Mucosa of stomach (tissue), 1 donor: Measurements from ENCODE around the gene SCGB2B2.
A peak's percentile ranks its signal among the peaks of the same experiment; 100 is the strongest.

Experiments used
- H3K27me3 ChIP-seq: one replicate; pipeline ENCODE4 v1.7.0; 2013; ENCODE audit warnings: mild to moderate bottlenecking, low read length; ENCODE audit not compliant: control insufficient read depth, insufficient read depth
- H3K36me3 ChIP-seq: one replicate; pipeline ENCODE4 v1.7.0; 2013; ENCODE audit warnings: low read length; ENCODE audit not compliant: control insufficient read depth, insufficient read depth
- H3K4me1 ChIP-seq: one replicate; pipeline ENCODE4 v1.7.0; 2013; ENCODE audit warnings: mild to moderate bottlenecking, low read length; ENCODE audit not compliant: control insufficient read depth, insufficient read depth
- H3K4me3 ChIP-seq: one replicate; pipeline ENCODE4 v1.7.0; 2013; ENCODE audit warnings: low read length
- H3K9ac ChIP-seq: one replicate; pipeline ENCODE4 v1.7.0; 2013; ENCODE audit warnings: mild to moderate bottlenecking, low read length, moderate library complexity
- H3K9me3 ChIP-seq: one replicate; pipeline ENCODE4 v1.7.0; 2013; ENCODE audit warnings: mild to moderate bottlenecking, low read length, moderate library complexity; ENCODE audit not compliant: control insufficient read depth
- donor health status: Pancreatic carcinoma.

Gene SCGB2B2

GRCh38 chr19:34676697-34677385, at the start of gene SCGB2B2:
TSS of gene SCGB2B2 (minus strand) at chr19:34677159. CDS start at chr19:34594563, 82,596 bp downstream.
- peaks cover 12% of the 10 kb centered on the region for H3K4me1 ChIP-seq
- H3K36me3 ChIP-seq, result peaks cover 6% of the 10 kb centered on the region
- H3K9me3 ChIP-seq, result peaks cover 5% of the 10 kb centered on the region
- no peaks in the 10 kb centered on the region for H3K27me3 ChIP-seq
- peak within 1 kb of the TSS; percentile 93 for H3K4me3 ChIP-seq
- peak within 1 kb of the TSS; percentile 82 for H3K9ac ChIP-seq

- H3K27me3 ChIP-seq, result peaks cover 7% of the 10 kb centered on the region
- no peak overlapping the region for H3K9ac ChIP-seq
- H3K4me3 ChIP-seq, result no peak overlapping the region
- no peaks in the 10 kb centered on the region for H3K4me1 ChIP-seq
- H3K9me3 ChIP-seq, result no peaks in the 10 kb centered on the region
- no peaks in the 10 kb centered on the region for H3K36me3 ChIP-seq
Measured at GRCh38 chr19:34725400-34725799, 48.4 kb upstream of the SCGB2B2 start.

- H3K4me3 ChIP-seq, result no peak overlapping the region
- no peaks in the 10 kb centered on the region for H3K9me3 ChIP-seq
- no peak overlapping the region for H3K9ac ChIP-seq
- H3K27me3 ChIP-seq, result peaks cover 7% of the 10 kb centered on the region
- no peaks in the 10 kb centered on the region for H3K36me3 ChIP-seq
- H3K4me1 ChIP-seq, result no peaks in the 10 kb centered on the region
Measured at GRCh38 chr19:34722353-34722752, 45.4 kb upstream of the SCGB2B2 start.

GRCh38 chr19:34715357-34715756, 38.4 kb upstream of the SCGB2B2 start:
- Histone ChIP-seq H3K9ac (no peak overlapping the region), H3K4me3 (no peak overlapping the region), H3K4me1 (no peaks in the 10 kb centered on the region), H3K9me3 (no peaks in the 10 kb centered on the region), H3K36me3 (no peaks in the 10 kb centered on the region), H3K27me3 (no peaks in the 10 kb centered on the region)

GRCh38 chr19:34713262-34713637, 36.3 kb upstream of the SCGB2B2 start:
- H3K4me3 ChIP-seq, result no peak overlapping the region
- H3K36me3 ChIP-seq, result no peaks in the 10 kb centered on the region
- H3K4me1 ChIP-seq, result no peaks in the 10 kb centered on the region
- no peaks in the 10 kb centered on the region for H3K9me3 ChIP-seq
- H3K27me3 ChIP-seq, result no peaks in the 10 kb centered on the region
- no peak overlapping the region for H3K9ac ChIP-seq

GRCh38 chr19:34712395-34713261, 35.7 kb upstream of the SCGB2B2 start:
- Histone ChIP-seq H3K4me3 (no peak overlapping the region), H3K9me3 (no peaks in the 10 kb centered on the region), H3K4me1 (no peaks in the 10 kb centered on the region), H3K27me3 (no peaks in the 10 kb centered on the region), H3K36me3 (no peaks in the 10 kb centered on the region), H3K9ac (no peak overlapping the region)

- Histone ChIP-seq H3K9ac (no peak overlapping the region), H3K4me3 (no peak overlapping the region), H3K27me3 (no peaks in the 10 kb centered on the region), H3K9me3 (no peaks in the 10 kb centered on the region), H3K4me1 (no peaks in the 10 kb centered on the region), H3K36me3 (no peaks in the 10 kb centered on the region)
Measured at GRCh38 chr19:34711890-34712289, 34.9 kb upstream of the SCGB2B2 start.

GRCh38 chr19:34707661-34708060, 30.7 kb upstream of the SCGB2B2 start:
- Histone ChIP-seq H3K27me3 (no peaks in the 10 kb centered on the region), H3K9ac (no peak overlapping the region), H3K4me1 (no peaks in the 10 kb centered on the region), H3K36me3 (no peaks in the 10 kb centered on the region), H3K9me3 (no peaks in the 10 kb centered on the region), H3K4me3 (no peak overlapping the region)

GRCh38 chr19:34692549-34692948, 15.6 kb upstream of the SCGB2B2 start:
- no peaks in the 10 kb centered on the region for H3K36me3 ChIP-seq
- H3K4me1 ChIP-seq, result no peaks in the 10 kb centered on the region
- H3K4me3 ChIP-seq, result no peak overlapping the region
- H3K9ac ChIP-seq, result no peak overlapping the region
- H3K27me3 ChIP-seq, result no peaks in the 10 kb centered on the region
- H3K9me3 ChIP-seq, result no peaks in the 10 kb centered on the region

- no peaks in the 10 kb centered on the region for H3K36me3 ChIP-seq
- H3K27me3 ChIP-seq, result no peaks in the 10 kb centered on the region
- peaks cover 10% of the 10 kb centered on the region for H3K9me3 ChIP-seq
- H3K4me3 ChIP-seq, result no peak overlapping the region
- no peaks in the 10 kb centered on the region for H3K4me1 ChIP-seq
- no peak overlapping the region for H3K9ac ChIP-seq
Measured at GRCh38 chr19:34690372-34690771, 13.4 kb upstream of the SCGB2B2 start.

- Histone ChIP-seq H3K4me3 (no peak overlapping the region), H3K9ac (no peak overlapping the region), H3K27me3 (no peaks in the 10 kb centered on the region), H3K4me1 (no peaks in the 10 kb centered on the region), H3K9me3 (peaks cover 20% of the 10 kb centered on the region), H3K36me3 (no peaks in the 10 kb centered on the region)
Measured at GRCh38 chr19:34688592-34688991, 11.6 kb upstream of the SCGB2B2 start.

GRCh38 chr19:34687348-34687747, 10.4 kb upstream of the SCGB2B2 start:
- Histone ChIP-seq H3K9ac (no peak overlapping the region), H3K36me3 (no peaks in the 10 kb centered on the region), H3K4me3 (no peak overlapping the region), H3K4me1 (no peaks in the 10 kb centered on the region), H3K27me3 (no peaks in the 10 kb centered on the region), H3K9me3 (peaks cover 20% of the 10 kb centered on the region)
